ENCODE measurements around the gene RAP1GAP. TPM values are rescaled to one million over a fixed set of nuclear protein-coding genes. Genes with fewer than 3 reads are reported as not detected.

Gene RAP1GAP
- polyA plus RNA-seq, 3 donors, result 0.04 TPM; not detected in 2

DNA sequence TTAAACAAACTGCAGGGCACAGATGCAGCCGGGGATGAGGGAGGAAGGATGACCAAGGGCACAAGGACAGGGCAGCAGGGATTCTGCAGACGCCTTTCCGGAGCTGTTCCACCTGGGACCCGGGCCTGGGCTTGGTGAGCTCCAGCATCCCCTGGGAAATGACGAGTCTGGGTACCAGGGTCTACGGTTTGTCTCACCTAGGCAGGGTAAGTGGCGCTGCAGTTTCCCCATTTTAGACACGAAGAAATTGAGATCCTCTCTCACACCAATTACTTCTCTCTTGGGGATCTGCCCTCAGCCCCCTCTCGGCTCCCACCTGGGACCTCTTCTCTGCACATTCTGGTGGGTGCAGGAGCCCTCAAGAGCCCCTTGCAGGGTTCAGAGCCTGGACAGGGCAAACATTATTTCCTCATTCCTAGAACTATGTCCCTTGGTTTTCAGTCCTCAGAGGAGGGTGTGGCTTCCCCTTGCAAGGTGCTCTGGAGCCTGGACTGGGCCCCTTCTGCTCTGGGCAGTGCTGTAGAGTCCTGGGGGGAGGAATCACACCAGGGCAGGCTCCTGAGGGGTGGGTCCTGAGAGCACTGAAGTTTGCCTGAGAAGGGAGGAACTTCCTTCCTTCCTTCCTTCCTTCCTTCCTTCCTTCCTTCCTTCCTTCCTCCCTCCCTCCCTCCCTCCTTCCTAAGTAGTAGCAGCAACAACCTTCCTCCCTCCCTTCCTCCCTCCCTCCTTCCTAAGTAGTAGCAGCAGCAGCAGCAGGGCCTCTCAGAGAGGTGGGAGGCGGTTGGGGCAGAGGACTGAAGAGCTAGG, 16.0 kb downstream of the RAP1GAP start:
- Histone ChIP-seq H3K79me2 (ENCODE audit: insufficient read depth, low read length) (no peaks in the 10 kb centered on the region), H4K20me1 (ENCODE audit: insufficient read depth, low read length) (no peaks in the 10 kb centered on the region), H3K9me3 (replicated peaks in 1 of 2; ENCODE audit: control insufficient read depth in 1 of 2, insufficient read depth in 1 of 2, low read length in 2 of 2) (peaks cover 0 to 11% of the 10 kb centered on the region in 2 donors), H2AFZ (ENCODE audit: insufficient read depth, low read depth, low read length, poor library complexity, severe bottlenecking) (no peak overlapping the region), H3K4me2 (replicated peaks; ENCODE audit: extremely low read depth, low read length, poor library complexity, severe bottlenecking) (no peak overlapping the region), H3K27me3 (ENCODE audit: control insufficient read depth in 2 of 2, insufficient read depth in 2 of 2, low read length in 2 of 2) (peaks cover 17 to 47% of the 10 kb centered on the region in 2 donors), H3K27ac (ENCODE audit: low read depth in 1 of 2, low read length in 2 of 2) (no peak overlapping the region), H3K4me1 (ENCODE audit: control insufficient read depth in 1 of 2, insufficient read depth in 2 of 2, low read length in 2 of 2) (no peaks in the 10 kb centered on the region), H3K36me3 (replicated peaks in 1 of 2; ENCODE audit: control insufficient read depth in 1 of 2, insufficient read depth in 2 of 2, low read length in 2 of 2) (no peaks in the 10 kb centered on the region), H3K4me3 (replicated peaks in 1 of 3; ENCODE audit: low read depth in 2 of 3, low read length in 3 of 3) (no peak overlapping the region), H3K9ac (ENCODE audit: insufficient read depth, low read length, poor library complexity, severe bottlenecking) (no peak overlapping the region)
- no peak overlapping the region for H3K27ac Mint-ChIP-seq
- peak overlapping the region in 1 of 2 donors; percentile 80 for H3K4me3 Mint-ChIP-seq
- 67% methylated on average over 8 of the region's 10 CpGs for WGBS (ENCODE audit: insufficient coverage)
- TF ChIP-seq, protein P1, sequence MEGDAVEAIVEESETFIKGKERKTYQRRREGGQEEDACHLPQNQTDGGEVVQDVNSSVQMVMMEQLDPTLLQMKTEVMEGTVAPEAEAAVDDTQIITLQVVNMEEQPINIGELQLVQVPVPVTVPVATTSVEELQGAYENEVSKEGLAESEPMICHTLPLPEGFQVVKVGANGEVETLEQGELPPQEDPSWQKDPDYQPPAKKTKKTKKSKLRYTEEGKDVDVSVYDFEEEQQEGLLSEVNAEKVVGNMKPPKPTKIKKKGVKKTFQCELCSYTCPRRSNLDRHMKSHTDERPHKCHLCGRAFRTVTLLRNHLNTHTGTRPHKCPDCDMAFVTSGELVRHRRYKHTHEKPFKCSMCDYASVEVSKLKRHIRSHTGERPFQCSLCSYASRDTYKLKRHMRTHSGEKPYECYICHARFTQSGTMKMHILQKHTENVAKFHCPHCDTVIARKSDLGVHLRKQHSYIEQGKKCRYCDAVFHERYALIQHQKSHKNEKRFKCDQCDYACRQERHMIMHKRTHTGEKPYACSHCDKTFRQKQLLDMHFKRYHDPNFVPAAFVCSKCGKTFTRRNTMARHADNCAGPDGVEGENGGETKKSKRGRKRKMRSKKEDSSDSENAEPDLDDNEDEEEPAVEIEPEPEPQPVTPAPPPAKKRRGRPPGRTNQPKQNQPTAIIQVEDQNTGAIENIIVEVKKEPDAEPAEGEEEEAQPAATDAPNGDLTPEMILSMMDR (IDR thresholded peaks at IDR 0.05), result no peak
- peaks cover 6% of the 10 kb centered on the region for H3K4me1 Mint-ChIP-seq
- H3K9me3 Mint-ChIP-seq, result peaks cover 0 to 12% (median 4%) of the 10 kb centered on the region in 7 donors
- intact Hi-C loops (cut with micrococcal nuclease), result no loop called here
- H3K27me3 Mint-ChIP-seq (ENCODE audit: low read depth in 3 of 3), result peaks cover 47 to 62% (median 55%) of the 10 kb centered on the region in 3 donors
- H3K36me3 Mint-ChIP-seq, result peaks cover 0 to 2% of the 10 kb centered on the region in 2 donors
- no peak for DNase-seq

DNA sequence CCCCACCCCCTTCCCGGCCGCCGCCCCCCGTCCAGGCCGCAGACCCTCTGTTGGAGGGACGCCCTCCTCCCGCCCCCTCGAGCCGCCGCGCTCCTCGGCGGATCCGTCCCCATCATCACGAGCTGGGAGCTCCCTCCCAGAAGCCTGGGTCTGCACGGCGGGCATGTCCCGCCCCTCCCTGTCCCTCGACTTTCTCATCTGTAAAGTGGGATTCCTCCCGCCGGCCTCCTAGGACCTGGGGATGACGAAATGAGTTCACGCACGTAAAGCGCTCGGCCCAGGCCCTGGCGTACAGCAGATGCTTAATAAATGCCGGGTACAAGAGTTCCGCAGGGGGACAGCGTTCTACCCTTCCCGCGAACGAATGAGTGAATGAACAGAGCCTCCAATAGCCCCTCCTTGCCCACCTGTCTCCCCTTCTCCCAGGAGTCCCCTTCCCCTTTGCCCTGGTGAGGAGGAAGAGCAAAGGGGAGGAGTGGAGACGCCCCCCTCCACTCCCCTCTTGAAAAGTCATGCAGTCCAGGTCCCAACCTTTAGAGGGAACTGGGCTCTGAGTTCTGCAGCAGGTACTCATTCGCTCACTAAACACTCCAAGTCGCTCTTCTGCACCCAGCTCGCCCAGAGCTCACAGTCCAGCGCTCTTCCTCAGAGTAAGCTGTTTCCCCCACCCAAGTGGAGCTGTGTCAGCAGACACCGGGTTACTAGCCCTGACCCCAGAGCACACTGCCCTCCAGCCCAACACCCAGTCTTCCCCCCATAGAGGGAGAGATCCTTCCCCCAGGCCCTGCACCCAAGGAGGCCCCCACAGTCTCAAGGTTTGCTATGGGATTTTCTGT, 16.8 kb downstream of the RAP1GAP start:
- intact Hi-C loops (cut with micrococcal nuclease), result no loop called here
- peaks cover 6% of the 10 kb centered on the region for H3K4me1 Mint-ChIP-seq
- 20% methylated on average over 30 of the region's 39 CpGs for WGBS (ENCODE audit: insufficient coverage)
- peaks cover 0 to 12% (median 4%) of the 10 kb centered on the region in 7 donors for H3K9me3 Mint-ChIP-seq
- H3K36me3 ChIP-seq (replicated peaks in 1 of 2; ENCODE audit: control insufficient read depth in 1 of 2, insufficient read depth in 2 of 2, low read length in 2 of 2), result no peaks in the 10 kb centered on the region
- H3K9me3 ChIP-seq (replicated peaks in 1 of 2; ENCODE audit: control insufficient read depth in 1 of 2, insufficient read depth in 1 of 2, low read length in 2 of 2), result peaks cover 0 to 11% of the 10 kb centered on the region in 2 donors
- peaks cover 0 to 2% of the 10 kb centered on the region in 2 donors for H3K36me3 Mint-ChIP-seq
- no peaks in the 10 kb centered on the region for H4K20me1 ChIP-seq (ENCODE audit: insufficient read depth, low read length)
- H3K79me2 ChIP-seq (ENCODE audit: insufficient read depth, low read length), result no peaks in the 10 kb centered on the region
- H3K27me3 ChIP-seq (ENCODE audit: control insufficient read depth in 2 of 2, insufficient read depth in 2 of 2, low read length in 2 of 2), result peaks cover 17 to 47% of the 10 kb centered on the region in 2 donors
- no peak for DNase-seq
- H2AFZ ChIP-seq (ENCODE audit: insufficient read depth, low read depth, low read length, poor library complexity, severe bottlenecking), result no peak overlapping the region
- no peak overlapping the region for H3K4me3 ChIP-seq (replicated peaks in 1 of 3; ENCODE audit: low read depth in 2 of 3, low read length in 3 of 3)
- TF ChIP-seq, protein P1 (IDR thresholded peaks at IDR 0.05), result no peak
- H3K9ac ChIP-seq (ENCODE audit: insufficient read depth, low read length, poor library complexity, severe bottlenecking), result no peak overlapping the region
- H3K27ac ChIP-seq (ENCODE audit: low read depth in 1 of 2, low read length in 2 of 2), result no peak overlapping the region
- H3K27me3 Mint-ChIP-seq (ENCODE audit: low read depth in 3 of 3), result peaks cover 48 to 62% (median 60%) of the 10 kb centered on the region in 3 donors
- peak overlapping the region; percentile 34 to 80 for H3K4me3 Mint-ChIP-seq
- H3K4me2 ChIP-seq (replicated peaks; ENCODE audit: extremely low read depth, low read length, poor library complexity, severe bottlenecking), result no peak overlapping the region
- H3K4me1 ChIP-seq (ENCODE audit: control insufficient read depth in 1 of 2, insufficient read depth in 2 of 2, low read length in 2 of 2), result no peaks in the 10 kb centered on the region
- H3K27ac Mint-ChIP-seq, result no peak overlapping the region
